Kidney (tissue), 14 donors: ENCODE measurements around the gene ZBP1. TPM values are rescaled to one million over a fixed set of nuclear protein-coding genes. Genes with fewer than 3 reads are reported as not detected.

Source experiments
- DNase-seq, 5 donors: peaks; one replicate each; pipeline ENCODE4 v3.0.0-alpha.2; 2013 to 2020
- FAIRE-seq: peaks from 2 replicates; lab custom pipeline; 2012; peaks lifted over from hg19 to GRCh38; lab: Jason Lieb, UNC
- H3K27ac ChIP-seq, 2 donors: one replicate each; pipeline ENCODE4 v1.7.0; 2013; ENCODE audit warnings: low read depth in 2 of 2, low read length in 2 of 2, inconsistent platforms in 1 of 2
- H3K27me3 ChIP-seq: one replicate; pipeline ENCODE4 v1.7.1; 2013; ENCODE audit warnings: low read length, inconsistent platforms; ENCODE audit not compliant: control insufficient read depth, insufficient read depth
- H3K36me3 ChIP-seq, 3 donors: one replicate each; pipeline versions ENCODE4 v1.7.0 to v1.7.1; 2013; ENCODE audit warnings: low read length in 3 of 3, control low read depth in 1 of 3, inconsistent platforms in 1 of 3; ENCODE audit not compliant: insufficient read depth in 3 of 3, control insufficient read depth in 2 of 3
- H3K4me1 ChIP-seq, 3 donors: one replicate each; pipeline versions ENCODE4 v1.7.0 to v1.7.1; 2013; ENCODE audit warnings: low read length in 3 of 3, inconsistent platforms in 1 of 3, low read depth in 1 of 3; ENCODE audit not compliant: control insufficient read depth in 2 of 3, insufficient read depth in 2 of 3
- H3K4me3 ChIP-seq, 3 donors: one replicate each; pipeline versions ENCODE4 v1.7.0 to v1.8.1; 2013; ENCODE audit warnings: low read length in 3 of 3, control low read depth in 1 of 3, inconsistent platforms in 1 of 3
- H3K9ac ChIP-seq, 3 donors: one replicate each; pipeline versions ENCODE4 v1.7.0 to v1.7.1; 2013; ENCODE audit warnings: low read length in 3 of 3, control low read depth in 1 of 3, inconsistent platforms in 1 of 3
- H3K9me3 ChIP-seq, 3 donors: one replicate each; pipeline versions ENCODE4 v1.7.0 to v1.7.1; 2013; ENCODE audit warnings: low read length in 3 of 3, control low read depth in 1 of 3, inconsistent platforms in 1 of 3; ENCODE audit not compliant: control insufficient read depth in 2 of 3, insufficient read depth in 1 of 3
- CTCF ChIP-seq: IDR thresholded peaks from 3 replicates; pipeline ENCODE4 v1.5.1; 2012; ENCODE audit warnings: mild to moderate bottlenecking, moderate library complexity, borderline replicate concordance; ENCODE audit not compliant: insufficient read depth; ENCODE audit errors: extremely low read depth
- intact Hi-C: fragments of 100-400 bp; cut with DNase I; formaldehyde crosslinking; loops from one replicate; pipeline ENCODE4 v1.11.1; 2022
- polyA plus RNA-seq: library from polyadenylated mRNA; stranded (reverse); fragments of 350-450 nt; fragmentation: Illumina TruSeq; extraction: RNeasy Lipid Tissue Mini Kit (QIAGEN cat#74804); gene quantifications from one replicate; pipeline ENCODE4 v1.2.3, GENCODE V29; 2014; ENCODE audit warnings: low read depth, low replicate concordance; ENCODE audit not compliant: insufficient read depth
- total RNA-seq: library from RNA; stranded (reverse); fragmentation: NEBNext Ultra II Directional; extraction: Animal tissue kit (Norgen Biotek cat#: 25700); gene quantifications from one replicate; pipeline ENCODE4 v1.2.1, GENCODE V29; 2021
- donor health status: control.
- donor health status: control.
- donor health status: control.
- donor health status: control.
- donor health status: control.
- donor health status: DM: yes; HTN: yes; CAD: no.
- donor health status: Normal renal cell carcinoma (clear cell type).

Gene ZBP1
- total and polyA plus RNA-seq, 2 donors from 2014 or later = 3.7 TPM; not detected in 1

DNA sequence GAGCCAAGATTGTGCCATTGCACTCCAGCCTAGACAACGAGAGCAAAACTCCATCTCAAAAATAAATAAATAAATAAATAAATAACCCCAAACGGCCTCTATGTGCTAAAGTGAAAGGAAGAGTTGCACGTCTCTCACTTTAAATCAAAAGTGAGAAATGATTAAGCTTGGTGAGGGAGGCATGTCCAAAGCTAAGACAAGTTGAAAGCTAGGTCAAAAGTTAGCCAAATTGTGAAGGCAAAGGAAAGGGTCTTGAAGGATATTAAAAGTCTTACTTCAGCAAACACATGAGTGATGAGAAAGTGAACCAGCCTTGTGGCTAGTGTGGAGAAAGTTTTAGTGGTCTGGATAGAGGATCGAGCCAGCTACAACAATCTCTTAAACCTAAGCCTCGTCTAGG lies 14.3 kb downstream of the ZBP1 start:
- H3K4me1 ChIP-seq = no peaks in the 10 kb centered on the region
- DNase-seq = no peak
- intact Hi-C loops = no loop called here
- H3K27me3 ChIP-seq = no peaks in the 10 kb centered on the region
- H3K27ac ChIP-seq = no peak overlapping the region
- no peak overlapping the region for H3K4me3 ChIP-seq
- FAIRE-seq = no peak
- no peaks in the 10 kb centered on the region for H3K36me3 ChIP-seq
- H3K9ac ChIP-seq = no peak overlapping the region
- no peaks in the 10 kb centered on the region for H3K9me3 ChIP-seq
- TF ChIP-seq CTCF = no peak

DNA sequence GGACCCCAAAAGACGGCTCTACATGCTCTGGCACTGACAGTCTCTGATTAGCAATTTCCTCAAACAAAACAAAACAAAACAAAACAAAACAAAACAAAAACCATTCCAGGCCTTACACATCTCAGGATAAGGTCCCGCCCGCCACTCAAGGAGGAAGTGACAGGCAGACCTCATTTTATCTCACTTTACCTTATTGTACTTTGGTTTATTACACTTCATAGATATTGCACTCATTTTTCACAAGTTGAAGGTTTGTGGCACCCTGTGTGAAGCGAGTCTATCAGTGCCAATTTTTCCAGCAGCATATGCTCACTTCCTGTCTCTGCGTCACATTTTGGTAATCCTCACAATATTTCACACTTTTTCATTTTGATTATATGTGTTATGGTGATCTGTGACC lies 15.2 kb downstream of the ZBP1 start:
- intact Hi-C loops = no loop called here
- no peak overlapping the region for H3K4me3 ChIP-seq
- FAIRE-seq = no peak

DNA sequence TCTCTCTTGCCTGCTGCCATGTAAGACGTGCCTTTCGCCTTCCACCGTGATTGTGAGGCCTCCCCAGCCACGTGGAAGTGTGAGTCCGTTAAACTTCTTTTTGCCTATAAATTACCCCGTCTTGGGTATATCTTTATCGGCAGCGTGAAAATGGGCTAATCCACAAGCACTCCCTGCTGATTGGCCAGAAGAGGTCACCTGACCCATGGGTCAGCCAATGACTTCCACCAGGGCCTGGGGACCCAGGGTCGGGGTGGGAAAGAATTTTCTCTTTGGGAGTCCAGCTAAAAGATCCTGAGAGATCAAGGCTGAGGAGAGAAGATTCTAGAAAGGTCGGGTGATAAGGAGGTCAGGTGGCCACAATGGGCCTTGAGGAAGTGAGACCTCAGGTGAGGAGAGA lies 17.1 kb downstream of the ZBP1 start:
- H3K9ac ChIP-seq = no peak overlapping the region
- intact Hi-C loops = no loop called here
- H3K9me3 ChIP-seq = no peaks in the 10 kb centered on the region
- H3K4me1 ChIP-seq = no peaks in the 10 kb centered on the region
- TF ChIP-seq CTCF = no peak
- peak in 1 of 5 donors; percentile 26 for DNase-seq
- no peak for FAIRE-seq
- no peaks in the 10 kb centered on the region for H3K27me3 ChIP-seq
- H3K36me3 ChIP-seq = no peaks in the 10 kb centered on the region
- H3K4me3 ChIP-seq = no peak overlapping the region
- no peak overlapping the region for H3K27ac ChIP-seq

More for the DNA sequence above, 15.2 kb downstream of the ZBP1 start:
- Histone ChIP-seq H3K9ac (no peak overlapping the region), H3K27me3 (no peaks in the 10 kb centered on the region), H3K9me3 (no peaks in the 10 kb centered on the region), H3K4me1 (no peaks in the 10 kb centered on the region), H3K27ac (no peak overlapping the region), H3K36me3 (no peaks in the 10 kb centered on the region)
- DNase-seq = no peak
- no peak for TF ChIP-seq CTCF

DNA sequence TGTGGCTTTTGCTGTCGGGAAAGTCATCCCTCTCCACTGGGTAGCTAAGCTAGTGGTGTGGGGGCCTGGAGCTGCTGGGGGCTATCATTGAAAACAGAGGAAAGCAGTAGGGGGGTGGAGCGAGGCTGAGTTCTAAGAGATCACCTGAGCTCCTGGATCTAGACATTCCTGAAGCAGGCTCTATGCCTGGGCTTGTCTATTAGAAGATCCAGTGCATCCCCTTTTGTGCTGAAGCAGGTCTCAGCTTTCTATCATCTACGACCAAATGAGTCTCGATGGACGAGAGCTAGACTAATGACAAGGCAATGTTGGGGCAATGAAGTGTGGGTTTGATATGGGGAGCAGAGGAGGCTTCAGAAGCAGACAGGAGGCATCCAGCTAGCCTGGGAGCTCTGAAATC lies 18.5 kb downstream of the ZBP1 start:
- Histone ChIP-seq H3K4me3 (no peak overlapping the region), H3K4me1 (peaks cover 0 to under 1% (median 0%) of the 10 kb centered on the region in 3 donors), H3K36me3 (no peaks in the 10 kb centered on the region), H3K27me3 (no peaks in the 10 kb centered on the region), H3K9me3 (no peaks in the 10 kb centered on the region), H3K9ac (no peak overlapping the region), H3K27ac (no peak overlapping the region)
- no peak for TF ChIP-seq CTCF
- DNase-seq = no peak
- intact Hi-C loops = no loop called here
- FAIRE-seq = no peak
